Panc1 (cell line): ENCODE results near the gene BRD9. TPM values are rescaled to one million over a fixed set of nuclear protein-coding genes. Genes with fewer than 3 reads are reported as not detected.

Experiments used
- ATAC-seq: fragments of 200-7000 bp; cut with Tn5 transposase; 2 replicates; pipeline ENCODE4 v1.9.1; 2020; ENCODE audit warnings: mild to moderate bottlenecking, moderate library complexity
- BruUV-seq: library from RNA; stranded (reverse); fragments of 400-500 nt; replicated peaks from 2 replicates; lab custom pipeline; 2021; lab: Mats Ljungman, UMichigan
- CTCF ChIA-PET: fragments of 300-600 bp; sonication (Branson Sonifier 250); formaldehyde crosslinking; loops from one replicate; lab custom pipeline; 2022; ENCODE audit warnings: antibody characterized with exemption; lab: Charles Lee
- POLR2A ChIA-PET: fragments of 300-600 bp; sonication (Branson Sonifier 250); formaldehyde crosslinking; loops from one replicate; lab custom pipeline; 2022; ENCODE audit warnings: antibody characterized with exemption; lab: Charles Lee
- DNase-seq: peaks from one replicate; pipeline ENCODE4 v3.0.0-alpha.2; 2010; ENCODE audit warnings: low read depth, low spot score
- H3K27ac ChIP-seq: 2 replicates; pipeline ENCODE4 v1.5.1; 2011; ENCODE audit warnings: mild to moderate bottlenecking, low read length, inconsistent platforms
- H3K27me3 ChIP-seq: fragments of 200-500 bp; sonication (Bioruptor generic); 2 replicates; pipeline ENCODE4 v1.6.0; 2014; ENCODE audit warnings: low read length, inconsistent platforms; ENCODE audit not compliant: control insufficient read depth, insufficient read depth
- H3K36me3 ChIP-seq: fragments of 200-500 bp; sonication (Bioruptor generic); 2 replicates; pipeline ENCODE4 v1.5.1; 2014; ENCODE audit warnings: inconsistent platforms, mild to moderate bottlenecking, low read length, moderate library complexity; ENCODE audit not compliant: control insufficient read depth, insufficient read depth
- H3K4me1 ChIP-seq: 2 replicates; pipeline ENCODE4 v1.5.1; 2011; ENCODE audit warnings: inconsistent platforms, mild to moderate bottlenecking, low read length, moderate library complexity; ENCODE audit not compliant: control insufficient read depth, insufficient read depth
- H3K4me3 ChIP-seq, 2 experiments: 2 replicates each; pipeline ENCODE4 v1.5.1; 2011 to 2012; ENCODE audit warnings: low read depth in 2 of 2, low read length in 2 of 2, mild to moderate bottlenecking in 2 of 2, inconsistent platforms in 1 of 2, moderate library complexity in 1 of 2
- H3K9me3 ChIP-seq: fragments of 200-500 bp; sonication (Bioruptor generic); 2 replicates; pipeline ENCODE4 v1.5.1; 2014; ENCODE audit warnings: low read depth, mild to moderate bottlenecking, inconsistent platforms, low read length, moderate library complexity; ENCODE audit not compliant: control insufficient read depth, insufficient read depth
- POLR2AphosphoS5 ChIP-seq: IDR thresholded peaks from 2 replicates; pipeline ENCODE4 v1.6.1; 2012; ENCODE audit warnings: mild to moderate bottlenecking, low read depth, low read length, moderate library complexity
- SIN3A ChIP-seq: IDR thresholded peaks from 2 replicates; pipeline ENCODE4 v1.6.1; 2012; ENCODE audit warnings: low read depth, mild to moderate bottlenecking, low read length, moderate library complexity, borderline replicate concordance; ENCODE audit not compliant: insufficient read depth
- TCF7L2 ChIP-seq: IDR thresholded peaks from 2 replicates; pipeline ENCODE4 v1.6.1; 2011; ENCODE audit warnings: mild to moderate bottlenecking, low read depth, low read length, inconsistent platforms
- in situ Hi-C: cut with HindIII; loops from 2 replicates; pipeline ENCODE4 v1.10.0; 2016; ENCODE audit warnings: low sequenced_read_pairs, low pct_unique_long_range_greater_than_20kb
- intact Hi-C: fragments of 100-400 bp; cut with micrococcal nuclease; formaldehyde crosslinking; loops from one replicate; pipeline ENCODE4 v1.10.0; 2022; ENCODE audit not compliant: unreplicated experiment
- total RNA-seq: library from RNA; stranded (reverse); gene quantifications from one replicate; pipeline ENCODE4 v1.2.1, GENCODE V29; 2021; ENCODE audit not compliant: unreplicated experiment
- TF ChIP-seq, protein P1 (sequence below): fragments of 450-650 bp; IDR thresholded peaks from 2 replicates; pipeline ENCODE4 v1.5.1; 2017; ENCODE audit warnings: mild to moderate bottlenecking
- TF ChIP-seq, protein P2 (sequence below), 2 experiments: IDR thresholded peaks; 2 replicates each; pipeline ENCODE4 v1.6.1; 2011 to 2012; ENCODE audit warnings: low read depth in 2 of 2, control low read depth in 1 of 2, low read length in 1 of 2, mild to moderate bottlenecking in 1 of 2, moderate library complexity in 1 of 2; ENCODE audit not compliant: insufficient read depth in 1 of 2

The BRD9 gene
- total RNA-seq, 1 experiment from 2014 or later = 64.3 TPM

DNA sequence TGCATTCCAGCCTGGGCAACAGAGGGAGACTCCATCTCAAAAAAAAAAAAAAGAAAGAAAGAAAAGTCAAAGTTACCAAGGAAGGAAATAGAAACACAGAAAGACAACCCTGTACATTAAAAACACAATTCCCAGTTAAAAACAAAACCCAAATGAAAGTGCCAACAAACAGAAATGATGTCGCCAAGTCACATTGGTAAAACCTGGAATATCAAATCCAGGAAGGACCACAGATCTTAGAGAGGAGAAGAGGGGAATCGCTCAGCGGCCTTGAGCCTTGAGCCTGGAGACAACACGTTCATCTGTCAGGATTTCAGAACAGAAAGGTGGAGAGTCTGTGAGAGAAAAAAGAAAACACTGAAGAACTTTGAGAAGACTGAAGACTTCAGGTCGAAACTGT lies 40.6 kb downstream of the BRD9 start:
- POLR2A ChIA-PET = no interaction called here
- ATAC-seq = no peak

DNA sequence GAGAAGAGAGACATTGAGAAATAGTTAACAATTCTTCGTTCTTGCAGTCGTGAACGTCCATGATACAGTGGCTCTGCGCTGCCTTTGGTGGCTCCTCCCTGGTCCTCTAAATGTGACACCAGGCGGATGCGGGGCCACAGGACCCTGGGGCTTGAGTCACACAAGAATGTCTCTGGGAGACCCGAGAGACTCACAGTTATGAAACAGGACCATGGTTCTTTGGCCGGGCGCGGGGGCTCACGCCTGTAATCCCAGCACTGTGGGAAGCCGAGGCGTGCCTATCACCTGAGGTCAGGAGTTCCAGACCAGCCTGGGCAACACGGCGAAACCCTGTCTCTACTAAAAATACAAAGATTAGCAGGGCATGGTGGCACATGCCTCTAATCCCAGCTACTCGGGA lies 41.0 kb downstream of the BRD9 start:
- DNase-seq (no peak), ATAC-seq (no peak)
- BruUV-seq = no TSS peak
- in situ Hi-C loops (no loop called here), intact Hi-C loops (no loop called here)
- Histone ChIP-seq H3K36me3 (no peaks in the 10 kb centered on the region), H3K4me1 (no peaks in the 10 kb centered on the region), H3K27ac (no peak overlapping the region), H3K9me3 (no peaks in the 10 kb centered on the region), H3K27me3 (peaks cover 3% of the 10 kb centered on the region; the same call in 1 of the 2 replicates), H3K4me3 (no peak overlapping the region)
- ChIA-PET CTCF (interaction anchor here (0.7 kb wide), 1 partner anchor 178 kb away, joined by 4 read pairs; no protein-coding TSS in a partner anchor), POLR2A (no interaction called here)
- TF ChIP-seq POLR2AphosphoS5 (no peak), TCF7L2 (no peak), SIN3A (no peak)
- TF ChIP-seq, protein P1, sequence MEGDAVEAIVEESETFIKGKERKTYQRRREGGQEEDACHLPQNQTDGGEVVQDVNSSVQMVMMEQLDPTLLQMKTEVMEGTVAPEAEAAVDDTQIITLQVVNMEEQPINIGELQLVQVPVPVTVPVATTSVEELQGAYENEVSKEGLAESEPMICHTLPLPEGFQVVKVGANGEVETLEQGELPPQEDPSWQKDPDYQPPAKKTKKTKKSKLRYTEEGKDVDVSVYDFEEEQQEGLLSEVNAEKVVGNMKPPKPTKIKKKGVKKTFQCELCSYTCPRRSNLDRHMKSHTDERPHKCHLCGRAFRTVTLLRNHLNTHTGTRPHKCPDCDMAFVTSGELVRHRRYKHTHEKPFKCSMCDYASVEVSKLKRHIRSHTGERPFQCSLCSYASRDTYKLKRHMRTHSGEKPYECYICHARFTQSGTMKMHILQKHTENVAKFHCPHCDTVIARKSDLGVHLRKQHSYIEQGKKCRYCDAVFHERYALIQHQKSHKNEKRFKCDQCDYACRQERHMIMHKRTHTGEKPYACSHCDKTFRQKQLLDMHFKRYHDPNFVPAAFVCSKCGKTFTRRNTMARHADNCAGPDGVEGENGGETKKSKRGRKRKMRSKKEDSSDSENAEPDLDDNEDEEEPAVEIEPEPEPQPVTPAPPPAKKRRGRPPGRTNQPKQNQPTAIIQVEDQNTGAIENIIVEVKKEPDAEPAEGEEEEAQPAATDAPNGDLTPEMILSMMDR = no peak
- TF ChIP-seq, protein P2, sequence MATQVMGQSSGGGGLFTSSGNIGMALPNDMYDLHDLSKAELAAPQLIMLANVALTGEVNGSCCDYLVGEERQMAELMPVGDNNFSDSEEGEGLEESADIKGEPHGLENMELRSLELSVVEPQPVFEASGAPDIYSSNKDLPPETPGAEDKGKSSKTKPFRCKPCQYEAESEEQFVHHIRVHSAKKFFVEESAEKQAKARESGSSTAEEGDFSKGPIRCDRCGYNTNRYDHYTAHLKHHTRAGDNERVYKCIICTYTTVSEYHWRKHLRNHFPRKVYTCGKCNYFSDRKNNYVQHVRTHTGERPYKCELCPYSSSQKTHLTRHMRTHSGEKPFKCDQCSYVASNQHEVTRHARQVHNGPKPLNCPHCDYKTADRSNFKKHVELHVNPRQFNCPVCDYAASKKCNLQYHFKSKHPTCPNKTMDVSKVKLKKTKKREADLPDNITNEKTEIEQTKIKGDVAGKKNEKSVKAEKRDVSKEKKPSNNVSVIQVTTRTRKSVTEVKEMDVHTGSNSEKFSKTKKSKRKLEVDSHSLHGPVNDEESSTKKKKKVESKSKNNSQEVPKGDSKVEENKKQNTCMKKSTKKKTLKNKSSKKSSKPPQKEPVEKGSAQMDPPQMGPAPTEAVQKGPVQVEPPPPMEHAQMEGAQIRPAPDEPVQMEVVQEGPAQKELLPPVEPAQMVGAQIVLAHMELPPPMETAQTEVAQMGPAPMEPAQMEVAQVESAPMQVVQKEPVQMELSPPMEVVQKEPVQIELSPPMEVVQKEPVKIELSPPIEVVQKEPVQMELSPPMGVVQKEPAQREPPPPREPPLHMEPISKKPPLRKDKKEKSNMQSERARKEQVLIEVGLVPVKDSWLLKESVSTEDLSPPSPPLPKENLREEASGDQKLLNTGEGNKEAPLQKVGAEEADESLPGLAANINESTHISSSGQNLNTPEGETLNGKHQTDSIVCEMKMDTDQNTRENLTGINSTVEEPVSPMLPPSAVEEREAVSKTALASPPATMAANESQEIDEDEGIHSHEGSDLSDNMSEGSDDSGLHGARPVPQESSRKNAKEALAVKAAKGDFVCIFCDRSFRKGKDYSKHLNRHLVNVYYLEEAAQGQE (IDR thresholded peaks at IDR 0.05; ENCODE audit: insufficient read depth in 1 of 2, low read depth in 2 of 2, low read length in 1 of 2) = no peak

More for the DNA sequence above, 40.6 kb downstream of the BRD9 start:
- no peak for DNase-seq
- CTCF ChIA-PET = interaction anchor here (0.7 kb wide), 1 partner anchor 178 kb away, joined by 4 read pairs; no protein-coding TSS in a partner anchor
- Histone ChIP-seq H3K36me3 (no peaks in the 10 kb centered on the region), H3K27ac (no peak overlapping the region), H3K4me3 (no peak overlapping the region), H3K9me3 (no peaks in the 10 kb centered on the region), H3K27me3 (peaks cover 3% of the 10 kb centered on the region; the same call in 1 of the 2 replicates), H3K4me1 (no peaks in the 10 kb centered on the region)
- intact Hi-C loops = no loop called here
- no TSS peak for BruUV-seq
- in situ Hi-C loops = no loop called here
- TF ChIP-seq, protein P1 = no peak
- TF ChIP-seq, protein P2 (IDR thresholded peaks at IDR 0.05; ENCODE audit: insufficient read depth in 1 of 2, low read depth in 2 of 2, low read length in 1 of 2) = no peak
- no peak for TF ChIP-seq SIN3A
- TF ChIP-seq POLR2AphosphoS5 = no peak
- no peak for TF ChIP-seq TCF7L2
